Thyroid gland (tissue), 4 donors: ENCODE data around the gene CPE.

Source experiments
- CTCF ChIP-seq, 6 experiments: fragments of 200-600 bp in 3 of 6; fragments of 450-650 bp in 3 of 6; sonication (generic) in 3 of 6; IDR thresholded peaks; one replicate each; pipeline ENCODE4 v1.5.1; 2016 to 2019; ENCODE audit warnings: antibody characterized with exemption in 6 of 6, mild to moderate bottlenecking in 2 of 6, inconsistent platforms in 1 of 6, moderate library complexity in 1 of 6
- POLR2A ChIP-seq, 2 donors: fragments of 450-650 bp; IDR thresholded peaks; one replicate each; pipeline ENCODE4 v1.6.1; 2017; ENCODE audit warnings: antibody characterized with exemption in 2 of 2, mild to moderate bottlenecking in 2 of 2, moderate library complexity in 1 of 2

- TF ChIP-seq CTCF (IDR thresholded peaks at IDR 0.05) (no peak), POLR2A (IDR thresholded peaks at IDR 0.05) (no peak)
Observed at GRCh38 chr4:165514739-165515138, 135.9 kb downstream of the CPE start.
